Liver (tissue), 9 donors: ENCODE data around the gene RAB11A. TPM values are rescaled to one million over a fixed set of nuclear protein-coding genes. Genes with fewer than 3 reads are reported as not detected.

Experiments used
- DNase-seq: peaks from one replicate; pipeline ENCODE4 v3.0.0-alpha.2; 2017; ENCODE audit warnings: low spot score
- H3K27ac ChIP-seq, 2 donors: one replicate each; pipeline ENCODE4 v1.7.0; 2013; ENCODE audit warnings: inconsistent platforms in 2 of 2, low read length in 2 of 2, control low read depth in 1 of 2, low read depth in 1 of 2, mild to moderate bottlenecking in 1 of 2
- H3K27me3 ChIP-seq, 4 donors: one replicate each; pipeline versions ENCODE4 v1.6.1 to v1.7.0; 2013; ENCODE audit warnings: low read length in 3 of 4, inconsistent platforms in 1 of 4, mild to moderate bottlenecking in 1 of 4, moderate library complexity in 1 of 4; ENCODE audit not compliant: control insufficient read depth in 4 of 4, insufficient read depth in 4 of 4
- H3K36me3 ChIP-seq, 4 donors: one replicate each; pipeline versions ENCODE4 v1.6.1 to v1.7.0; 2013; ENCODE audit warnings: low read length in 3 of 4, mild to moderate bottlenecking in 3 of 4, low read depth in 1 of 4, moderate library complexity in 1 of 4; ENCODE audit not compliant: control insufficient read depth in 4 of 4, insufficient read depth in 3 of 4
- H3K4me1 ChIP-seq, 4 donors: one replicate each; pipeline versions ENCODE4 v1.6.1 to v1.7.0; 2013; ENCODE audit warnings: low read length in 3 of 4, mild to moderate bottlenecking in 3 of 4, moderate library complexity in 1 of 4; ENCODE audit not compliant: control insufficient read depth in 4 of 4, insufficient read depth in 4 of 4
- H3K4me3 ChIP-seq, 3 donors: one replicate each; pipeline versions ENCODE4 v1.6.1 to v1.7.0; 2013; ENCODE audit warnings: low read length in 3 of 3, control low read depth in 1 of 3, low read depth in 1 of 3, mild to moderate bottlenecking in 1 of 3
- H3K9ac ChIP-seq, 2 donors: one replicate each; pipeline ENCODE4 v1.7.0; 2013; ENCODE audit warnings: low read length in 2 of 2, mild to moderate bottlenecking in 2 of 2, moderate library complexity in 2 of 2, control low read depth in 1 of 2, low read depth in 1 of 2
- H3K9me3 ChIP-seq, 4 donors: one replicate each; pipeline versions ENCODE4 v1.6.1 to v1.7.0; 2013; ENCODE audit warnings: low read length in 3 of 4; ENCODE audit not compliant: control insufficient read depth in 4 of 4
- ATF3 ChIP-seq: IDR thresholded peaks from 2 replicates; pipeline ENCODE4 v1.6.1; 2016; ENCODE audit warnings: antibody characterized with exemption
- CTCF ChIP-seq: fragments of 150-350 bp; IDR thresholded peaks from 2 replicates; pipeline ENCODE4 v1.5.1; 2017; ENCODE audit warnings: improper control_type of control experiment, low read depth, low read length; ENCODE audit not compliant: missing input control
- EGR1 ChIP-seq, 2 donors: IDR thresholded peaks; 2 replicates each; pipeline ENCODE4 v1.6.1; 2016 to 2018; ENCODE audit warnings: antibody characterized with exemption in 2 of 2, low read depth in 2 of 2
- FOXA1 ChIP-seq: IDR thresholded peaks from 2 replicates; pipeline ENCODE4 v1.6.1; 2016; ENCODE audit warnings: antibody characterized with exemption
- FOXA2 ChIP-seq: IDR thresholded peaks from 2 replicates; pipeline ENCODE4 v1.6.1; 2016; ENCODE audit warnings: antibody characterized with exemption
- GABPA ChIP-seq, 2 donors: IDR thresholded peaks in 1 of 2; conservative IDR thresholded peaks in 1 of 2; 2 replicates each; pipeline ENCODE4 v1.6.1; 2016; ENCODE audit warnings: antibody characterized with exemption in 2 of 2, mild to moderate bottlenecking in 1 of 2, moderate library complexity in 1 of 2
- HNF4A ChIP-seq, 2 donors: conservative IDR thresholded peaks; 2 replicates each; pipeline ENCODE4 v1.6.1; 2016; ENCODE audit warnings: antibody characterized with exemption in 2 of 2, mild to moderate bottlenecking in 2 of 2
- HNF4G ChIP-seq: IDR thresholded peaks from 2 replicates; pipeline ENCODE4 v1.6.1; 2016; ENCODE audit warnings: antibody characterized with exemption
- JUND ChIP-seq, 2 donors: IDR thresholded peaks; 2 replicates each; pipeline ENCODE4 v1.6.1; 2016; ENCODE audit warnings: antibody characterized with exemption in 2 of 2
- MAX ChIP-seq: IDR thresholded peaks from 2 replicates; pipeline ENCODE4 v1.6.1; 2016; ENCODE audit warnings: antibody characterized with exemption
- NR2F2 ChIP-seq: IDR thresholded peaks from 2 replicates; pipeline ENCODE4 v1.6.1; 2016; ENCODE audit warnings: antibody characterized with exemption
- RAD21 ChIP-seq, 2 donors: IDR thresholded peaks; 2 replicates each; pipeline ENCODE4 v1.6.1; 2016; ENCODE audit warnings: antibody characterized with exemption in 2 of 2, mild to moderate bottlenecking in 2 of 2
- REST ChIP-seq: IDR thresholded peaks from 2 replicates; pipeline ENCODE4 v1.6.1; 2016; ENCODE audit warnings: antibody characterized with exemption, mild to moderate bottlenecking
- RXRA ChIP-seq, 2 donors: IDR thresholded peaks; 2 replicates each; pipeline ENCODE4 v1.6.1; 2017 to 2018; ENCODE audit warnings: antibody characterized with exemption in 2 of 2, mild to moderate bottlenecking in 1 of 2
- SP1 ChIP-seq: IDR thresholded peaks from 2 replicates; pipeline ENCODE4 v1.6.1; 2018; ENCODE audit warnings: antibody characterized with exemption, mild to moderate bottlenecking
- TAF1 ChIP-seq: conservative IDR thresholded peaks from 2 replicates; pipeline ENCODE4 v1.6.1; 2016; ENCODE audit warnings: antibody characterized with exemption, mild to moderate bottlenecking
- YY1 ChIP-seq: IDR thresholded peaks from 2 replicates; pipeline ENCODE4 v1.6.1; 2016; ENCODE audit warnings: antibody characterized with exemption, mild to moderate bottlenecking
- ZBTB33 ChIP-seq: IDR thresholded peaks from 2 replicates; pipeline ENCODE4 v1.6.1; 2016; ENCODE audit warnings: antibody characterized with exemption
- WGBS: extraction: QIAGEN DNeasy Blood & Tissue Kit; methylation state at CpG from one replicate; pipeline ENCODE4 v1.1.7; 2013; 5-methylcytosine and 5-hydroxymethylcytosine counted together
- polyA plus RNA-seq, 2 donors: library from polyadenylated mRNA; stranded (reverse) in 1 of 2; unstranded in 1 of 2; fragments of 200-250 nt in 1 of 2; fragments of >200 nt in 1 of 2; fragmentation: Nextera tagmentation in 1 of 2; extraction: Ambion mirVana in 1 of 2; gene quantifications; one replicate each; pipeline versions ENCODE4 v1.2.1 to v1.2.3, GENCODE V29; 2013 to 2015
- total RNA-seq, 2 donors: library from RNA; depleted of rRNA; stranded (reverse); fragments of >200 nt; gene quantifications; one replicate each; pipeline ENCODE4 v1.2.3, GENCODE V29; 2014
- donor health status: healthy.
- donor health status: healthy.
- donor health status: healthy.
- donor health status: healthy.
- donor health status: healthy.

The RAB11A gene
- total and polyA plus RNA-seq, 4 donors: 40.6 to 100 (median 81.7) TPM

GRCh38 chr15:65926459-65926858, 57.2 kb downstream of the RAB11A start:
- no peak overlapping the region for H3K27ac ChIP-seq
- no peak overlapping the region for H3K4me3 ChIP-seq
- H3K4me1 ChIP-seq: no peaks in the 10 kb centered on the region
- WGBS: 100% methylated on average over 1 of the region's 1 CpG
- no peaks in the 10 kb centered on the region for H3K27me3 ChIP-seq
- no peak overlapping the region for H3K9ac ChIP-seq
- no peaks in the 10 kb centered on the region for H3K36me3 ChIP-seq
- TF ChIP-seq JUND (IDR thresholded peaks at IDR 0.05): no peak
- TF ChIP-seq ZBTB33: no peak
- TF ChIP-seq EGR1 (IDR thresholded peaks at IDR 0.05; ENCODE audit: low read depth in 2 of 2): no peak
- no peak for TF ChIP-seq NR2F2
- TF ChIP-seq RAD21 (IDR thresholded peaks at IDR 0.05): no peak
- TF ChIP-seq FOXA1: no peak
- H3K9me3 ChIP-seq: no peaks in the 10 kb centered on the region
- no peak for DNase-seq

GRCh38 chr15:65926899-65927298, 57.6 kb downstream of the RAB11A start:
- 98% methylated on average over 1 of the region's 1 CpG for WGBS
- no peak for DNase-seq
- H3K9me3 ChIP-seq: no peaks in the 10 kb centered on the region
- no peak for TF ChIP-seq FOXA1
- TF ChIP-seq EGR1 (IDR thresholded peaks at IDR 0.05; ENCODE audit: low read depth in 2 of 2): no peak
- TF ChIP-seq CTCF: no peak
- no peak for TF ChIP-seq YY1
- no peak for TF ChIP-seq RXRA (IDR thresholded peaks at IDR 0.05)
- TF ChIP-seq GABPA (IDR thresholded peaks at IDR 0.05 in 1 of 2, conservative IDR thresholded peaks at IDR 0.05 in 1 of 2): no peak
- no peak for TF ChIP-seq HNF4A (conservative IDR thresholded peaks at IDR 0.05)
- TF ChIP-seq FOXA2: no peak
- TF ChIP-seq MAX: no peak
- TF ChIP-seq RAD21 (IDR thresholded peaks at IDR 0.05): no peak
- TF ChIP-seq JUND (IDR thresholded peaks at IDR 0.05): no peak
- TF ChIP-seq ATF3: no peak
- TF ChIP-seq TAF1: no peak
- no peaks in the 10 kb centered on the region for H3K27me3 ChIP-seq
- H3K27ac ChIP-seq: no peak overlapping the region
- H3K4me1 ChIP-seq: no peaks in the 10 kb centered on the region
- H3K36me3 ChIP-seq: no peaks in the 10 kb centered on the region
- no peak overlapping the region for H3K9ac ChIP-seq
- H3K4me3 ChIP-seq: no peak overlapping the region

GRCh38 chr15:65927545-65927944, 58.3 kb downstream of the RAB11A start:
- H3K27ac ChIP-seq: no peak overlapping the region
- no peaks in the 10 kb centered on the region for H3K4me1 ChIP-seq
- WGBS: 81% methylated on average over 2 of the region's 2 CpGs
- H3K9ac ChIP-seq: no peak overlapping the region
- no peaks in the 10 kb centered on the region for H3K27me3 ChIP-seq
- DNase-seq: no peak
- no peaks in the 10 kb centered on the region for H3K36me3 ChIP-seq
- H3K9me3 ChIP-seq: no peaks in the 10 kb centered on the region
- H3K4me3 ChIP-seq: no peak overlapping the region
- no peak for TF ChIP-seq SP1
- TF ChIP-seq REST: no peak
- TF ChIP-seq HNF4G: no peak
- no peak for TF ChIP-seq HNF4A (conservative IDR thresholded peaks at IDR 0.05)
- no peak for TF ChIP-seq RXRA (IDR thresholded peaks at IDR 0.05)
- TF ChIP-seq JUND (IDR thresholded peaks at IDR 0.05): no peak
- TF ChIP-seq ATF3: no peak
- TF ChIP-seq GABPA (IDR thresholded peaks at IDR 0.05 in 1 of 2, conservative IDR thresholded peaks at IDR 0.05 in 1 of 2): no peak
- TF ChIP-seq MAX: no peak
- no peak for TF ChIP-seq EGR1 (IDR thresholded peaks at IDR 0.05; ENCODE audit: low read depth in 2 of 2)
